Neuronal stem cell (in vitro differentiated cells): ENCODE results near the gene LRRN4.
"Not testable (repeated sequence)": the region's sequence is repeated elsewhere in the genome, so short reads cannot be mapped to it uniquely, and the experiment has no call there.

Experiments used
- DNase-seq: peaks from one replicate; pipeline ENCODE4 v3.0.0-alpha.2; 2013; ENCODE audit warnings: low spot score
- H2AFZ ChIP-seq: one replicate; pipeline ENCODE4 v1.6.1; 2013; ENCODE audit warnings: mild to moderate bottlenecking, low read length, inconsistent platforms
- H2AK5ac ChIP-seq: 2 replicates; pipeline ENCODE4 v1.6.1; 2013; ENCODE audit warnings: low read depth, mild to moderate bottlenecking, inconsistent platforms, low read length, moderate library complexity, mixed read lengths
- H2BK120ac ChIP-seq: 2 replicates; pipeline ENCODE4 v1.6.1; 2013; ENCODE audit warnings: low read depth, mild to moderate bottlenecking, inconsistent platforms, low read length, moderate library complexity, mixed read lengths
- H2BK12ac ChIP-seq: one replicate; pipeline ENCODE4 v1.6.1; 2013; ENCODE audit warnings: low read length, inconsistent platforms
- H2BK15ac ChIP-seq: 2 replicates; pipeline ENCODE4 v1.6.1; 2013; ENCODE audit warnings: mild to moderate bottlenecking, low read length, inconsistent platforms, mixed read lengths
- H2BK5ac ChIP-seq: one replicate; pipeline ENCODE4 v1.6.1; 2013; ENCODE audit warnings: inconsistent platforms, mild to moderate bottlenecking, low read length, moderate library complexity
- H3K14ac ChIP-seq: one replicate; pipeline ENCODE4 v1.6.1; 2013; ENCODE audit warnings: low read length, inconsistent platforms
- H3K18ac ChIP-seq: 2 replicates; pipeline ENCODE4 v1.6.1; 2013; ENCODE audit warnings: low read length, inconsistent platforms
- H3K23ac ChIP-seq: 2 replicates; pipeline ENCODE4 v1.6.1; 2013; ENCODE audit warnings: low read depth, mild to moderate bottlenecking, mixed read lengths, low read length, inconsistent platforms; ENCODE audit not compliant: poor library complexity
- H3K27ac ChIP-seq: replicated peaks from 3 replicates; pipeline ENCODE4 v1.5.1; 2013; ENCODE audit warnings: low read length, inconsistent platforms
- H3K27me3 ChIP-seq, 3 experiments: 2 replicates each; pipeline ENCODE4 v1.6.1; 2013; ENCODE audit warnings: low read length in 3 of 3, mild to moderate bottlenecking in 2 of 3, inconsistent platforms in 1 of 3, low read depth in 1 of 3, mixed read lengths in 1 of 3, moderate library complexity in 1 of 3; ENCODE audit not compliant: control insufficient read depth in 3 of 3, insufficient read depth in 3 of 3
- H3K36me3 ChIP-seq, 2 donors: replicated peaks in 1 of 2; 2 replicates each; pipeline ENCODE4 v1.6.1; 2013; ENCODE audit warnings: low read length in 2 of 2; ENCODE audit not compliant: control insufficient read depth in 2 of 2, insufficient read depth in 2 of 2
- H3K4ac ChIP-seq: 2 replicates; pipeline ENCODE4 v1.6.1; 2013; ENCODE audit warnings: inconsistent platforms, mild to moderate bottlenecking, low read length, moderate library complexity
- H3K4me1 ChIP-seq, 2 donors: 1 replicate in 1 of 2; 2 replicates in 1 of 2; pipeline ENCODE4 v1.6.1; 2013; ENCODE audit warnings: low read length in 2 of 2, low read depth in 1 of 2; ENCODE audit not compliant: control insufficient read depth in 2 of 2, insufficient read depth in 1 of 2
- H3K4me2 ChIP-seq: one replicate; pipeline ENCODE4 v1.6.1; 2013; ENCODE audit warnings: mild to moderate bottlenecking, low read length, inconsistent platforms; ENCODE audit not compliant: insufficient read depth, poor library complexity, severe bottlenecking
- H3K4me3 ChIP-seq, 2 donors: 2 replicates each; pipeline ENCODE4 v1.5.1; 2013; ENCODE audit warnings: low read length in 2 of 2, mild to moderate bottlenecking in 2 of 2, inconsistent platforms in 1 of 2, moderate library complexity in 1 of 2
- H3K79me1 ChIP-seq: one replicate; pipeline ENCODE4 v1.6.1; 2013; ENCODE audit warnings: low read depth, mild to moderate bottlenecking, inconsistent platforms, low read length, moderate library complexity
- H3K9ac ChIP-seq: one replicate; pipeline ENCODE4 v1.6.1; 2013; ENCODE audit warnings: mild to moderate bottlenecking, low read depth, low read length, inconsistent platforms; ENCODE audit not compliant: poor library complexity
- H3K9me3 ChIP-seq, 2 donors: replicated peaks in 1 of 2; 2 replicates each; pipeline versions ENCODE3 to v1.6.1; 2013; ENCODE audit warnings: low read length in 2 of 2, mild to moderate bottlenecking in 2 of 2, inconsistent platforms in 1 of 2, low read depth in 1 of 2, mixed read lengths in 1 of 2, moderate library complexity in 1 of 2; ENCODE audit not compliant: control insufficient read depth in 2 of 2, insufficient read depth in 1 of 2
- H4K8ac ChIP-seq: one replicate; pipeline ENCODE4 v1.6.1; 2013; ENCODE audit warnings: low read depth, mild to moderate bottlenecking, inconsistent platforms, low read length, moderate library complexity
- H4K91ac ChIP-seq: one replicate; pipeline ENCODE4 v1.6.1; 2013; ENCODE audit warnings: low read length, low read depth, mild to moderate bottlenecking, inconsistent platforms; ENCODE audit not compliant: poor library complexity
- WGBS, 2 donors: extraction: QIAGEN DNeasy Blood & Tissue Kit; methylation state at CpG; one replicate each; pipeline ENCODE4 v1.1.7; 2013; ENCODE audit warnings: missing lambda C conversion rate in 2 of 2, mixed read lengths in 1 of 2; ENCODE audit not compliant: insufficient read length in 2 of 2, insufficient replicate concordance in 1 of 2; ENCODE audit errors: extremely low coverage in 2 of 2; 5-methylcytosine and 5-hydroxymethylcytosine counted together

The LRRN4 gene

GRCh38 chr20:6036213-6036612 lies 17.6 kb downstream of the LRRN4 start:
- Histone ChIP-seq H2BK120ac (no peak overlapping the region), H3K18ac (no peak overlapping the region), H2BK12ac (no peak overlapping the region), H2BK5ac (no peak overlapping the region), H3K9me3 (no peaks in the 10 kb centered on the region), H4K91ac (no peak overlapping the region), H3K79me1 (peaks cover 2% of the 10 kb centered on the region), H4K8ac (no peak overlapping the region), H3K9ac (no peak overlapping the region), H3K27me3 (no peaks in the 10 kb centered on the region), H3K36me3 (peaks cover 2 to 91% of the 10 kb centered on the region in 2 donors), H3K4me2 (no peak overlapping the region), H3K27ac (no peak overlapping the region), H3K4ac (no peak overlapping the region), H3K23ac (no peak overlapping the region), H3K4me1 (peaks cover 0 to 5% of the 10 kb centered on the region in 2 donors), H3K4me3 (no peak overlapping the region), H3K14ac (no peak overlapping the region), H2AK5ac (no peak overlapping the region), H2AFZ (no peak overlapping the region), H2BK15ac (no peak overlapping the region)
- WGBS, 2 donors: no CpG with 5 or more reads among the region's 4 CpGs
- no peak for DNase-seq

- H3K36me3 ChIP-seq: peaks cover 2 to 75% of the 10 kb centered on the region in 2 donors
- no peak overlapping the region for H2AFZ ChIP-seq
- H2BK15ac ChIP-seq: no peak overlapping the region
- no peak overlapping the region for H3K18ac ChIP-seq
- no peak for DNase-seq
- no peak overlapping the region for H3K4ac ChIP-seq
- H3K23ac ChIP-seq: no peak overlapping the region
- H2BK12ac ChIP-seq: no peak overlapping the region
- no peak overlapping the region for H2BK120ac ChIP-seq
- H4K8ac ChIP-seq: no peak overlapping the region
- peaks cover 2% of the 10 kb centered on the region for H3K79me1 ChIP-seq
- no peak overlapping the region for H2AK5ac ChIP-seq
- no peak overlapping the region for H3K27ac ChIP-seq
- no peaks in the 10 kb centered on the region for H3K9me3 ChIP-seq
- H3K4me1 ChIP-seq: peaks cover 0 to 5% of the 10 kb centered on the region in 2 donors
- no peak overlapping the region for H3K4me2 ChIP-seq
- no peak overlapping the region for H3K9ac ChIP-seq
- no peaks in the 10 kb centered on the region for H3K27me3 ChIP-seq
- H2BK5ac ChIP-seq: no peak overlapping the region
- no peak overlapping the region for H3K14ac ChIP-seq
- no peak overlapping the region for H4K91ac ChIP-seq
- H3K4me3 ChIP-seq: no peak overlapping the region
- 100% methylated on average over 1 of the region's 2 CpGs; no CpG with 5 or more reads in 1 of the 2 donors for WGBS, 2 donors
Measured at GRCh38 chr20:6034134-6034969, 19.5 kb downstream of the LRRN4 start.

- H3K23ac ChIP-seq, H4K8ac ChIP-seq, H3K27me3 ChIP-seq, H2AK5ac ChIP-seq, H2BK12ac ChIP-seq, H2BK15ac ChIP-seq, H3K4me1 ChIP-seq, H3K14ac ChIP-seq, H3K4me2 ChIP-seq, H3K9ac ChIP-seq, H2BK120ac ChIP-seq, H3K4me3 ChIP-seq, H2BK5ac ChIP-seq, DNase-seq, H3K4ac ChIP-seq, H2AFZ ChIP-seq, H3K9me3 ChIP-seq, H4K91ac ChIP-seq, H3K79me1 ChIP-seq, H3K27ac ChIP-seq, H3K18ac ChIP-seq: not testable (repeated sequence)
- WGBS, 2 donors: no CpG with 5 or more reads among the region's 8 CpGs
- peaks cover 2 to 65% of the 10 kb centered on the region in 2 donors for H3K36me3 ChIP-seq
Measured at GRCh38 chr20:6032907-6033306, 21.0 kb downstream of the LRRN4 start.

GRCh38 chr20:6030453-6031080 lies 23.3 kb downstream of the LRRN4 start:
- Histone ChIP-seq H2BK120ac (no peak overlapping the region), H3K27ac (no peak overlapping the region), H3K4me3 (no peak overlapping the region), H3K23ac (no peak overlapping the region), H3K4ac (no peak overlapping the region), H3K9ac (no peak overlapping the region), H2AK5ac (no peak overlapping the region), H2BK5ac (no peak overlapping the region), H2BK12ac (no peak overlapping the region), H4K91ac (no peak overlapping the region), H4K8ac (no peak overlapping the region), H3K27me3 (no peaks in the 10 kb centered on the region), H2AFZ (no peak overlapping the region), H3K14ac (no peak overlapping the region), H3K9me3 (peaks cover 0 to 8% of the 10 kb centered on the region in 2 donors), H3K18ac (no peak overlapping the region), H3K4me2 (no peak overlapping the region), H3K4me1 (no peaks in the 10 kb centered on the region), H2BK15ac (no peak overlapping the region), H3K79me1 (no peaks in the 10 kb centered on the region), H3K36me3 (peaks cover 5 to 60% of the 10 kb centered on the region in 2 donors)
- no peak for DNase-seq
- WGBS, 2 donors: no CpG with 5 or more reads among the region's 6 CpGs
